NCI-H1436 (cell line): ENCODE measurements around the gene FCN2.

Experiments
- DNase-seq: peaks from one replicate; lab custom pipeline; 2025; lab: John Stamatoyannopoulos, UW

The FCN2 gene

GRCh38 chr9:134869554-134870300 lies 10.9 kb upstream of the FCN2 start:
- no peak for DNase-seq

- no peak for DNase-seq
Measured at GRCh38 chr9:134870301-134870694, 10.3 kb upstream of the FCN2 start.

DNA sequence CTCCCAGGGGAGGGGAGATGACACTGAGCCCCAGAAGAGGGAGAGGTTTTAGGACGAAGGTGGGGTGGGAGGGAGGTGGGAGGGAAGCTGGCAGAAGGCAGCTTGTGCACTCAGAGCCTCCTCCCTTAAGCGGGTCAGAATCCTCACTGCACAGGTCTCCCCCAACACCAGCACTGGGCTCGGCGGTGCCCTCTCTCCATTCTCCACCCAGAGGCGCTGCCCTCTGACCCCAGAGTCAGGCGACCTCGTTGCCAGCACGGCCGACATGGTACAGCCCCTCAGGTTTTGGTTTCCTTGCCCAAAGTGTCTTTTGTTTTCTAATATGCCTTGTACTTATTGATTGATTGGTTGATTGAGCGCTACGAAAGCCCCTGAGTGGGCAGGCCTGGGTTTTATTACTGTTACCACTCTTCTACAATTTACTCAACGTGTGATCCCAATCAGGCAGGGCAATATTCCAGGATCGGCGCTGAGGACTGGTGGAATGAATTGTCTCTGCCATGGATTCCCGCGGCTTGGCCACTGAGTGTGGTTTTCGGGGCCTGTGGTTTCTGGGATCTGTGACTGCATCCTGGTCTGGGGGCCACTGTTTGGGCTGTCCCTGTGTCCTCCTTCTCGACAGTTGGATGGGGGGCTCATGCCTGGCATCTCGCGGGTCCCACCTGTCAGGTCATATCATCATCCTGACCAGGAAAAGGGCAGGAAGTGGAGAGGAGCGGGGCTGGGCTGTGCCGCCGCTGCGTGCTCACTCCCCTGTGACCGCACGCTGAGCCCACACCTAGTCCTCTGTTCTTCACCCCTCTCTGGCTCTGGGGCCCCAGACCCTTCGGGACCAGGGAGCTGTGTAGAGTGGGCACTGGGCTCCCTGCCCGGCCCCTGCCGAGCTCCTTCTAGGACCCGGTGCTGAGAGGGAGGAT lies 9.6 kb upstream of the FCN2 start:
- DNase-seq, result no peak

GRCh38 chr9:134871697-134872340 lies 8.8 kb upstream of the FCN2 start:
- DNase-seq, result no peak

GRCh38 chr9:134872482-134873231 lies 8.0 kb upstream of the FCN2 start:
- DNase-seq, result no peak

- DNase-seq, result no peak
Measured at GRCh38 chr9:134875371-134875770, 5.2 kb upstream of the FCN2 start.

- no peak for DNase-seq
Measured at GRCh38 chr9:134877541-134877940, 3.1 kb upstream of the FCN2 start.

GRCh38 chr9:134879664-134880483 lies 736 bp upstream of the FCN2 start:
- DNase-seq, result no peak

- no peak for DNase-seq
Measured at GRCh38 chr9:134881313-134881670, 682 bp downstream of the FCN2 start.

DNA sequence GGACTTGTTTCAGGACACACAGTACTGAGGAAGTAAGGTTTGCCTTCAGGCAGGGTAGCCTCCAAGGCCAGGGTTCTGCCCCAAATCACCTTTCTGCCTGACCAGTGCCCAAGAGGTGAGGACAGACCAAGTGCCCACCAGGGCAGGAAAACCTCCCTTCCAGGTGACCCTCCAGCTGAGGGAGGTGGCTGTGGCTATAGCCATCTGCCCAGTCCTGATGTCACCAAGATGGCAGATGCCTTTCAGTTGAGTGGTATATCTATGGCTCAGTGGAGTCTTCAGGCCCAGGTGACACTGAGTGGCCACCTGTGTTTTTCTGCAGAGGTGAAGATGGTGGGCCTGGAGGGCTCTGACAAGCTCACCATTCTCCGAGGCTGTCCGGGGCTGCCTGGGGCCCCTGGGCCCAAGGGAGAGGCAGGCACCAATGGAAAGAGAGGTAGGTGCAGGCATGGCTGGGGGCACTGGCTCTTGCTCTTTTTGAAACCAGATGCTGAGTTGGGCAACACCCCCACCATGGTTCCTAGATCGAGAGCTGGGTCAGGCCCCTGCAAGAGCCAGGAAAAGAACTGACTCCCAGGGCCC lies 1.7 kb downstream of the FCN2 start:
- no peak for DNase-seq

DNA sequence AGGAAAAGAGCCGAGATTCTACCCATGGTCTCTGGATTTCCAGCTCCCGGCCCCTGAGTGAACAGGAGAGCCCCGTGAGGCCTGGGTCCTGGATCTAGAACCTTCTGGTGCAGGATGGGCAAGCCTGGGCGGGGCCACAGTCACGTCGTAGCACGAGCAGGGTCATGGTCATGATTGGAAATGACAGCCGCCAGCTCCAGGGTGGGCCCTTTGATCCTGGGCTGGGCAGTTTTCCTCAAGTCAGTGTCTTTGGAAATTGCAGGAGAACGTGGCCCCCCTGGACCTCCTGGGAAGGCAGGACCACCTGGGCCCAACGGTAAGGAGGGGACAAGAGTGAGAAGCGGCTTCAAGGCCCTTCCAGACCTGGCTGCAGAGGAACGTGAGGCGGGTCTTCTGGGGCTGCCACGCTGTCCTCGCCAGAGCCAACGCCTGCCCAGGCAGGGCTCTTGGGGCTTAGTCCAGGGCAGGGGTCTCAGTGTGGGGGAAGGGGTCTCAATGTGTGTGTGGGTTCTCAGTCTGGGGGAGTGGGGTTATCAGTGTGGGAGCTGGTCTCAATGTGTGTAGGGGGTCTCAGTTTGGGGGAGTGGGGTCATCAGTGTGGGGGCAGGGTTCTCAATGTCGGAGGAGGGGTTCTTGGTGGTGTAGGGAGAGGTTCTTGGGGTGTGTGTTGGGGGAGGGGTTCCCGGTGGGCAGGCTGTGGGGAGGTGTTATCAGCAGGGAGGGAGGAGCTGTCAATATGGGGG lies 2.6 kb downstream of the FCN2 start:
- DNase-seq, result no peak

GRCh38 chr9:134884492-134884891 lies 3.9 kb downstream of the FCN2 start:
- DNase-seq, result no peak

DNA sequence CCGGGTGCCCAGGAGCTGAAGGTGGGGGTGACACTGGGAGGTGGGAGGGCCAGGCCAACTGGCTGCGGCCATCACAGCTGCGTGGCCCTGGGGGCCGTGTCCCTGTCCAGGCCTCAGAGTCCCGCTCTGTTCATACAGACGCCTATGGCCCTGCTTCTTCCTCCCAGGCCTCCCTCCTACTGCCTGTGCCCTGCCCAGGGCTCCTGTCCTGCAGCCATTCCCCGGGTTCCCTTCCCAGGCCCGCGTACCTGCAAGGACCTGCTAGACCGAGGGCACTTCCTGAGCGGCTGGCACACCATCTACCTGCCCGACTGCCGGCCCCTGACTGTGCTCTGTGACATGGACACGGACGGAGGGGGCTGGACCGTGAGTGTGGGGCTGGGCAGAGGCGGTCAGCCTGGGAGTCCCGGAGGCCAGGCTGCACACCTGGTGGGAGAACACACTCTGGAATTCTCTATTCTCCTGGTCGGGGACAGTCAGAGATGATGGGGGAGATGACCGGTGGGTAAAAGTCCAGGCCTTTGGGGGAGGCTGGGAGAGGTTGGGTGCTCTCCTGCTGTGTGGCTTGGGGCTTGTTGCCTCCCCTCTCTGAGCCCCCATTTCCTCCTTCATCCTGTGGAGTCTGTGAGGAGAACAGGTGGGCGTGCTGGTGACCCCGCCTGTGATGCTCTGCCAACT lies 4.5 kb downstream of the FCN2 start:
- DNase-seq, result no peak

DNA sequence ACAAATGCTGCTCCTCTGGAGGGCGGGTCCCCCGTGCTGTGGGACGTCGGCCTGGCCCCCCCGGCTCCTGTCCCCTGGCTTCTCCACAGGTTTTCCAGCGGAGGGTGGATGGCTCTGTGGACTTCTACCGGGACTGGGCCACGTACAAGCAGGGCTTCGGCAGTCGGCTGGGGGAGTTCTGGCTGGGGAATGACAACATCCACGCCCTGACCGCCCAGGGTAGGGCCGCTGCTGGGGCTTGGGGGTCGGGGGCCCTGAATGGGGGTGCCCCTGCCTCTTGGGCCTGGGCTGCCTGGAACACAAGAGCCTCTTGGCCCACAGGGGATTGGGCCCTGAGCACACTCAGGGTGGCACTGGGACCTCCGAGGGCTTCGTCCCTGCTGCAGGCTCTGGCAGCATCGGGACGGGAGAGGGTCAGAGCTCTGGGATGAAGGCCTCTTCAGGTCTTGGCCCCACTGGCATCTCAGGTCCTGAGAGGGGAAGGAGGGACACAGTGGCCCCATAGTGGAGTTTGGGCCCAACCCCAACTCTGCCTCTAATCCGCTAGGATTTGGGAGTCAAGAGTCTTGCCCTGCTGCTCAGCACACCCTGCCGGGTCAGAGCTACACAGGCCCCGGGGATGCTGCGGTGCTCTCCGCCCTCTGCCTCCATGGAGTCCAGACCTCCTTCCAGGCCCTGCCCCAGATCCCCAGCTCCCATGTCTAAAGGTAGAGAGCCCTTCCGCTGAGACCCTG lies 5.2 kb downstream of the FCN2 start:
- DNase-seq, result no peak

GRCh38 chr9:134886413-134886913 lies 5.9 kb downstream of the FCN2 start:
- DNase-seq, result no peak

DNA sequence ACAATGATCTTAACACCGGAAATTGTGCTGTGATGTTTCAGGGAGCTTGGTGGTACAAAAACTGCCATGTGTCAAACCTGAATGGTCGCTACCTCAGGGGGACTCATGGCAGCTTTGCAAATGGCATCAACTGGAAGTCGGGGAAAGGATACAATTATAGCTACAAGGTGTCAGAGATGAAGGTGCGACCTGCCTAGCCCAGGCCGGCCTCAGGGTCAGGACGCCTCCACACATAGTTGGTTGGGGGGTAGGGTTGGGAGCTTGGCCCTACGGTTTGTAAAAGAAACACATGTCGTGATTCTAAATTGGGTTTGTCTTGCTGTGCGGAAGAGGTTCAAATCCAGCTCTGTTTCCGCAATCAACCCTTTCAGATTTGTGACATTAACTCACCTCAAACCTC lies 6.6 kb downstream of the FCN2 start:
- no peak for DNase-seq

- DNase-seq, result no peak
Measured at GRCh38 chr9:134887686-134888602, 7.3 kb downstream of the FCN2 start.
